Frontal cortex (tissue), 4 donors: Measurements from ENCODE around the gene COX19. TPM values are rescaled to one million over a fixed set of nuclear protein-coding genes. Genes with fewer than 3 reads are reported as not detected.
"Not testable (repeated sequence)": the region's sequence is repeated elsewhere in the genome, so short reads cannot be mapped to it uniquely, and the experiment has no call there.

Source experiments
- DNase-seq, 2 donors: peaks; one replicate each; pipeline ENCODE4 v3.0.0; 2012; ENCODE audit warnings: low spot score in 2 of 2
- FAIRE-seq: peaks from 2 replicates; lab custom pipeline; 2012; peaks lifted over from hg19 to GRCh38; lab: Jason Lieb, UNC
- total RNA-seq: library from RNA; depleted of rRNA; stranded (reverse); fragments of >200 nt; gene quantifications from one replicate; pipeline ENCODE4 v1.2.3, GENCODE V29; 2014
- donor health status: control.
- donor health status: control.
- donor health status: control.

COX19 gene
- total RNA-seq, 1 donor from 2014 or later: 13.9 TPM

GRCh38 chr7:949021-949934 is 26.1 kb downstream of the COX19 start:
- DNase-seq: no peak
- no peak for FAIRE-seq

- FAIRE-seq (no peak), DNase-seq (no peak)
These were observed 27.7 kb downstream of the COX19 start for GRCh38 chr7:947391-948210.

GRCh38 chr7:946256-946996 is 28.9 kb downstream of the COX19 start:
- FAIRE-seq (no peak), DNase-seq (no peak)

GRCh38 chr7:945556-946255 is 29.6 kb downstream of the COX19 start:
- FAIRE-seq: no peak
- no peak for DNase-seq

- FAIRE-seq: no peak
These were observed 30.2 kb downstream of the COX19 start for GRCh38 chr7:945147-945555.

GRCh38 chr7:944744-945143 is 30.6 kb downstream of the COX19 start:
- no peak for DNase-seq
- no peak for FAIRE-seq

More at GRCh38 chr7:945147-945555, 30.2 kb downstream of the COX19 start:
- DNase-seq: no peak

- not testable (repeated sequence) for DNase-seq, FAIRE-seq
These were observed 31.6 kb downstream of the COX19 start for GRCh38 chr7:943793-944192.

- no peak for DNase-seq
These were observed 34.5 kb downstream of the COX19 start for GRCh38 chr7:940599-941408.

GRCh38 chr7:939843-940242 is 35.5 kb downstream of the COX19 start:
- no peak for FAIRE-seq

More at GRCh38 chr7:940599-941408, 34.5 kb downstream of the COX19 start:
- FAIRE-seq: no peak

GRCh38 chr7:938546-939185 is 36.7 kb downstream of the COX19 start:
- FAIRE-seq: no peak
- no peak for DNase-seq

More at GRCh38 chr7:939843-940242, 35.5 kb downstream of the COX19 start:
- no peak for DNase-seq

GRCh38 chr7:937856-938484 is 37.4 kb downstream of the COX19 start:
- DNase-seq (no peak), FAIRE-seq (no peak)

- FAIRE-seq: no peak
- DNase-seq: no peak
These were observed 38.8 kb downstream of the COX19 start for GRCh38 chr7:936386-937054.

GRCh38 chr7:935874-936385 is 39.4 kb downstream of the COX19 start:
- no peak for FAIRE-seq
- DNase-seq: no peak

GRCh38 chr7:935164-935873 is 40.0 kb downstream of the COX19 start:
- DNase-seq (no peak), FAIRE-seq (no peak)

- DNase-seq: no peak
- FAIRE-seq: no peak
These were observed 40.7 kb downstream of the COX19 start for GRCh38 chr7:934469-935163.

- FAIRE-seq: no peak
- no peak for DNase-seq
These were observed 42.7 kb downstream of the COX19 start for GRCh38 chr7:932651-932975.
